Measurements from ENCODE around the gene RPTOR.

DNA sequence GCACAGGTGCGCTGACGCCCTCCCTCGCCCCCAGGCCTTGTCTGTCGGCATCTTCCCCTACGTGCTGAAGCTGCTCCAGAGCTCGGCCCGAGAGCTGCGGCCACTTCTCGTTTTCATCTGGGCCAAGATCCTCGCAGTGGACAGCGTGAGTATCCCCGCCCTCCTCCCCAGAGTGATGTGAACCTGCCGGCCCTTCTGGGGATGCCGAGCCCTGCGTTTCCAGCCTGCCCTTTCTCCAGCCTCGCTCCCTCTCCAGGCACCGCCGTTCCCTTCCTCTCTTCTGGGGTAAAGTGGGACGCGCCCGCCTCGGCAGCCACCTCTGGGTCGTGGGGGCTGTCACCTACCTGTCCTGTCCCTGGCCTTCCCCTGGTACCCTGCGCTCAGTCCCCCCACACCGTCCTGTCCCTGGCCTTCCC lies 313.1 kb downstream of the RPTOR start:
- TF ChIP-seq EZH2 (IDR thresholded peaks at IDR 0.05; ENCODE audit: low read length, unreplicated experiment): no peak
- TF ChIP-seq CTCF (conservative IDR thresholded peaks at IDR 0.05; ENCODE audit: low read depth, low read length): no peak
- no peak for TF ChIP-seq EZH2phosphoT487 (IDR thresholded peaks at IDR 0.05; ENCODE audit: borderline replicate concordance, low read length)
